Stimulated activated CD8-positive, alpha-beta memory T cell treated with anti-CD3 and anti-CD28 coated beads, Interleukin-7, amount 100 ng/mL, for 24 hours (primary cell): ENCODE data around the gene WBP2NL.

Experiments used
- DNase-seq: peaks from one replicate; pipeline ENCODE4 v3.0.0-alpha.2; 2020; ENCODE audit warnings: low read depth

WBP2NL gene

DNA sequence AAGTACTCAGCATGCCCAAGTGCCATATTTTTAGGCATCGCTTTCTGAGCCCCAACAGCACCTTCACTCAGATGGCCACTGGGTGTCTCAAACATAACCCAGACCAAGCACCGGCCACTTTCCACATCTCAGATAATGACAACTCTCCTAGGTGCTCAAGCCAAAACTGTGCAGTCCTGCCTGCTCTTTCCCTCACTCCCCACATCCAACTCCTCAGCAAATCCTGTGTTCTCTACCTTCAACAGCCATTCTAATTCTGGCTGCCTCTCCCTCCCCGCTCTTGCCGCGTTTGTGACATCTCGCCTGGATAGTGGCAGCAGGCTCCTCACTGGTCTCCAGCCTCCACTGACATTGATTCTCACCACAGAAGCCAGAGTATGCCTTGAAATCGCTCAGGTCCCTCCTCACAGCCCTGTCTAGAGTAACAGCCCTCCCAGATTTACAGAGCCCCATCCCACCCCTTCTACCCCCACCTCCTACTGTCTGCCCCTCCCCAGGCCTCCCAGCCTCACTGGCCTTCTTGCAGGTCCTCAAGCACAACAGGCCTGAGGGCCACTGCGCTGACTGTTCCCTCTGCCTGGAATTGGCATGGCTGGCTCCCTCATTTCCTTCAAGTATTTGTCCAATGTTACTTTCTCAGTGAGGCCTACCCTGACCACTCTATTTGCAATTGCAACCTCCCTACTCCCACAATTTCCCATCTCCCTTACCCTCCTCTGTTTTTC is 74.2 kb downstream of the WBP2NL start:
- DNase-seq: no peak

DNA sequence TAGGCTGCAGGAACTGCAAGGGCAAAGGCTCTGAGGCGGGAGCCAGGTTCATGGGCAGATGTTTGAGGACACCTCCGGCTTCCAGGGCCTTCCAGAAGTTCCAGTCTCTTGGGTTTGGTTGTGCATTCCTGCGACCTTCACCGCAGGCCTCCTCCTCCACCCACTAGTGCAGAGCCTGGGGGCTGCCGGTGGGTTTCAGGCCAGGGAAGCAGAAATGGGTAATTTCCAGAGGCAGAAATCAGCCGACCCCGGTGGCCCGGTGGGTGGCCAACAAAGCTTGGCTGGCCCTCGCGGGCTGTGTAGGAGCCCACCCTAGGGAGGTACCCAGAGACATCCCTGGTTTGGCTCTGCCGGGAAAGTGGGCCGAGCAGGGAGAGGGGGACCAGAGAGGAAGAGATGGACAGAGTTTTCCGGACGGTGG is 75.0 kb downstream of the WBP2NL start:
- DNase-seq: no peak

DNA sequence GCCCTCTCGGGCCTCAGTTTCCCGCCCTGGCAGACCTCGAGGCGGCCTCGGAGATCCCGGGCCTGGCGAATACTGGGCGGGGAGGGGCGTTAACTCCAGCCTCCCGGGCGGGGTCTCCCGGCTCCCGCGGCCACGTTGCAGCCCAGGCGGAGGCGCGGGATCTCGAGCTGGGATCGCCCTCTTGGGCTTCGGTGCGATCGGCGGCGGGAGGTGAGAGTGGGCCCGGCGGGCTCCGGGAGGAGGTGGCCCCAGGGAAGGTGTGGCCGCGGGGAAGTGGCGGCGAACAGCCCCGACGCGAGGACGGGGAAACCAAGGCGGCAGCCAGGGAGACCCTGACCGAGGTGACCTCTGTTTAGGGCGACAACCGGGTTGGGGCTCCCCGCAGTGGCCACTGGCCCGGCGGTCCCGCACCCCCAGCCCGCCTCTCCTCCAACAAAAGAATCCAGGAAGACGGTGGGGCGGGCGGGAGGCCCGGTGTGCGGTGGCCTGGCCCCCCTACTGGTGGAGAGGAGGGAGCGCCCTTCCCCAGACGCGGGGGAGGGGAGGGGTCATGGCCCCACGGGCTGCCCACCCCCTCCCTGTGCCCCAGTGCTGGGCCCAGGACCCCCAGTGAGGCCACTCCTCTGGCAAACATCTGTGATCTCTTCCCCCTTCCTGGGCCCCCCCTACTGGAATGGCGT is 75.7 kb downstream of the WBP2NL start, which contains the start of gene PHETA2:
PHETA2 (plus strand) TSS at position 117 of the 680 bp plus-strand sequence. CDS start 3,046 bp downstream, outside the sequence.
- DNase-seq: no peak

DNA sequence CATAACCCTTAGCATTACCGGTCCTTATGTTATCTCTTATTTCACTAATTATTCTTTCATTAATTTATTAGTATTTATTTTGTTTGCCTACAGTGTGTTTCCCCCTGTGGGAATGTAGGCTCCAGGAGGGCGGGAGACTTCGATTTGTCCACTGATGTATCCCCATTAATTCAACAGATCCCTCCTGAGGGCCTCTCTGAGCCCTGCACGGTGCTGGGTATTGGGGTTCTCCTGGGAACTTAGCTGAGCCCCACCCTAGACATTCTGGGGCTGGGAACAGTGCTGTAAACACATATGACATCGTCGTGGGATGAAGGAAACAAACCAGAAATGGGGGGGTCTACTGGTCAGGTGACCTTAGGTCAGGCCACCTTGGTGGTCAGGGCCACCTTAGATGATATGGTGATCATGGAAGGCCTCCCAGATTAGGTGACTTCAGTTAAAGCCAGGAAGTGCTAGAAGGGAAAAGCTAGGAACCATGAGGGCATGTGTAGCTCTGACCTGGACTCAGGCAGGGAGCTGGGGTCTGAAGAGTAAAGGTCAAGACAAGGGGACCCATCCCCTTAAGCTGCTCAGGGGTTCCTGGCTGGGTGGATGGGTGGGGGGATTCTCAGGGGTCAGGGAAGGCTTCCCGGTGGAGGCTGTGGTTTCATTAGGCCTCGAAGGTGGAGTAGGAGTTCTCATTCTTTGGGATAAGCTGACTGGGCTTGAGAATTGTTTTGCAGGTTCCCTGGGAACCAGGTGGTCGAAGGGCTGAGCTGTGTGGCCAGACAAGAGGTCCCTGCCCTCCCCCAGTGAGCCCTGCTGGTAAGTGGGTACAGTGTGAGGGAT is 76.5 kb downstream of the WBP2NL start:
- DNase-seq: no peak

DNA sequence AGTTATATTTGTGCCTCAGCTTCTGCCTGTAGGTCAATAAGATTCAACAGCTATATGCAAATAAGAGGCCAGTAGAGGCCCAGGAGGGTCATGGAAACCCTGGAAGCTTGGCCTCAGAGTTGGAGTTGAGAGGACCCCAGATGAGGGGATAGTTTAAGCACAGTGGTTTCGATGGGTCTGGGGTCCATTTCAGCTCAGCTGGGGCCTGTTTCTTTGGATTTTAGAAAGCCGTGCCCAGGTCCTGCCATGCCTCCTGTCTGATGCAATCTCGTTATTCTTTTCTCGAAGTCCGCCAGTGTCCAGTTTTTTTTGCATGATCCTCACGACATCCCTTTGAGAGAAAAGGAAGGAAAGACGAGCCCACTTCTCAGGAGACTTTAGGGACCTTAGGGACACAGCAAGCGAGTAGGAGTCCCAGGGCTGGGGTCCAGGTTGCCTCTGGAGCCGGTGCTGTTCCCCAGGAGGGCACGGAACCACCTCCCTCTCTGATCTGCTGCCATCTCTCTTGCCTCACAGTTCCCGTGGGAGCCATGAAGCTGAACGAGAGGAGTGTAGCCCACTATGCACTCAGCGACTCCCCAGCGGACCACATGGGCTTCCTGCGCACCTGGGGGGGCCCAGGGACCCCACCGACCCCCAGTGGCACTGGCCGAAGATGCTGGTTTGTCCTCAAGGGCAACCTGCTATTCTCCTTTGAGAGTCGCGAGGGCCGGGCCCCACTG is 78.3 kb downstream of the WBP2NL start:
- no peak for DNase-seq

DNA sequence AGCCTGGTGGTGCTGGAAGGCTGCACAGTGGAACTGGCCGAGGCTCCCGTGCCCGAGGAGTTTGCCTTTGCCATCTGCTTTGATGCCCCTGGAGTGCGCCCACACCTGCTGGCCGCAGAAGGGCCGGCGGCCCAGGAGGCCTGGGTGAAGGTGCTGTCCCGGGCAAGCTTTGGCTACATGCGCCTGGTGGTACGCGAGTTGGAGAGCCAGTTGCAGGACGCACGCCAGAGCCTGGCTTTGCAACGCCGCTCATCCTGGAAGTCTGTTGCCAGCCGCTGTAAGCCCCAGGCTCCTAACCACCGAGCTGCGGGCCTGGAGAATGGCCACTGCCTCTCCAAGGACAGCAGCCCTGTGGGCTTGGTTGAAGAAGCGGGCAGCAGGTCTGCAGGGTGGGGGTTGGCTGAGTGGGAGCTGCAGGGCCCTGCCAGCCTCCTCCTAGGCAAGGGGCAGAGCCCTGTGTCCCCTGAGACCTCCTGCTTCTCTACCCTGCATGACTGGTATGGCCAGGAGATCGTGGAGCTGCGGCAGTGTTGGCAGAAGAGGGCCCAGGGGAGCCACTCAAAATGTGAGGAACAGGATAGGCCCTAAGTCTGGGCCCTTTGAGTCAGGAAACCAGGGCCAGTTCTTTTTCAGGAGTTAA is 79.0 kb downstream of the WBP2NL start:
- no peak for DNase-seq
